AG09319 (cell line): ENCODE measurements around the gene MARS1.

Experiments used
- DNase-seq: peaks from one replicate; pipeline ENCODE4 v3.0.0-alpha.2; 2010; ENCODE audit warnings: low read depth; ENCODE audit errors: extremely low read depth
- CTCF ChIP-seq: IDR thresholded peaks from 2 replicates; pipeline ENCODE4 v1.5.1; 2011; ENCODE audit warnings: low read depth, mild to moderate bottlenecking, inconsistent platforms, low read length, moderate library complexity

Gene MARS1

GRCh38 chr12:57454566-57455373 is 33.1 kb upstream of the MARS1 start, which contains the start of gene INHBE:
INHBE (plus strand) TSS chr12:57455307; CDS start chr12:57455537, 230 bp downstream.
- no peak for TF ChIP-seq CTCF
- DNase-seq: peak; percentile 89

GRCh38 chr12:57455374-57456144 is 32.3 kb upstream of the MARS1 start:
- DNase-seq: no peak
- no peak for TF ChIP-seq CTCF

- DNase-seq: no peak
- TF ChIP-seq CTCF: peak; percentile 52
Measured at GRCh38 chr12:57456145-57456700, 31.6 kb upstream of the MARS1 start.

GRCh38 chr12:57456737-57457490 is 31.0 kb upstream of the MARS1 start:
- no peak for DNase-seq
- TF ChIP-seq CTCF: no peak

- no peak for DNase-seq
- no peak for TF ChIP-seq CTCF
Measured at GRCh38 chr12:57458665-57459054, 29.2 kb upstream of the MARS1 start.

- peak; percentile 94 for TF ChIP-seq CTCF
- peak; percentile 91 for DNase-seq
Measured at GRCh38 chr12:57459055-57459749, 28.7 kb upstream of the MARS1 start.
